Upper lobe of left lung (tissue), 4 donors: ENCODE results near the gene RAI14.

Source experiments
- CTCF ChIP-seq, 6 experiments: fragments of 450-650 bp in 4 of 6; fragments of 200-600 bp in 2 of 6; sonication (generic) in 2 of 6; IDR thresholded peaks; one replicate each; pipeline ENCODE4 v1.5.1; 2016 to 2019; ENCODE audit warnings: antibody characterized with exemption in 6 of 6
- POLR2A ChIP-seq, 4 donors: fragments of 450-650 bp; IDR thresholded peaks; one replicate each; pipeline ENCODE4 v1.5.1; 2016 to 2017; ENCODE audit warnings: antibody characterized with exemption in 4 of 4, mild to moderate bottlenecking in 2 of 4
- POLR2AphosphoS5 ChIP-seq, 2 donors: sonication (generic); formaldehyde crosslinking; IDR thresholded peaks; one replicate each; pipeline ENCODE4 v1.5.1; 2017; ENCODE audit warnings: antibody characterized with exemption in 2 of 2

- TF ChIP-seq CTCF (IDR thresholded peaks at IDR 0.05) (no peak), POLR2A (IDR thresholded peaks at IDR 0.05) (no peak), POLR2AphosphoS5 (IDR thresholded peaks at IDR 0.05) (no peak)
These were observed 47.8 kb upstream of the RAI14 start for GRCh38 chr5:34608368-34608767.
